ENCODE measurements around the gene TNN.
"Not testable (repeated sequence)": the region's sequence is repeated elsewhere in the genome, so short reads cannot be mapped to it uniquely, and the experiment has no call there.

Gene TNN

DNA sequence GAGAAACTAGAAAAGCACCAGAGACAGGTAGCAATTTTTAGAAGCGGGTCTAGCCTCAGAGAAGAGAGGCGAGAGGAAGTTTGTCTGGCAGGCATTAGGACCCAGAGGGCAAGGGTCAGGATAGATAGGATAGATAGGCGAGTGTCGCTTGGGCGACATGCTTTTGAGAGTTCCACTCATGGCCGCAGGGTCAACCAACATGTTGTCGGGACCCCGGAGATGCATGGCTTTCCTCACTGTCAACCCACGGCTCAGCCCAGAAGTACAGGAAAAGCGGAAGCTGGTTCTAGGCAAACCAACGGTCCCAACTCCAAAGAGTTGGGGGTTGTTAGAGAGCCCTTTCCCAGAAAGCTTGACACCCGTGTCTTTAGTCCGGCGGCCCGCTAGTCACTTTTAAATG, 38.9 kb downstream of the TNN start:
- not testable (repeated sequence) for DNase-seq (ENCODE audit: low read depth in 2 of 2, low spot score in 1 of 2)

GRCh38 chr1:175108331-175108820, 40.7 kb downstream of the TNN start:
- DNase-seq (ENCODE audit: low read depth in 2 of 2, low spot score in 1 of 2): not testable (repeated sequence)

DNA sequence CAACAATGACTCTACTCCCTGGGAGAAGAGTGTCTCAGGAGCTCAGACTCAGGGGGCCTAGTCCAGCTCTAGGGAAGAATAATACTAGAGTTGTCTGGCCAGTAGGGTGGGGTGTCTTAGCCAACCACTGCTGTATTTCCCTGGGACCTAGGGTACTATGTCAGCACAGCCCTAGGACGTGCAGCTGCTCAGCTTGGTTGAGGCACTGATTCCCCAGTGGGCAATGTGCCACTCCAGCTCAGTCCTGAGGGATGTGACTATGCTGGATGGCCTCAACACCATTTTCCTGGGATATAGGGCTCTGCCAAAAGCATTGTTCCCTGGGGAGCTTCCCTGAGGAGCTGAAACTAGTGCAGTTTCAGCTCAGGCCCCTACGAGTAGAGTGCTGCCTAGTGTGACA, 47.4 kb downstream of the TNN start:
- no peak for DNase-seq (ENCODE audit: low read depth in 2 of 2, low spot score in 1 of 2)

- no peak for DNase-seq (ENCODE audit: low read depth in 2 of 2, low spot score in 1 of 2)
Observed at GRCh38 chr1:175116210-175116798, 48.7 kb downstream of the TNN start.

GRCh38 chr1:175116903-175117302, 49.3 kb downstream of the TNN start:
- DNase-seq (ENCODE audit: low read depth in 2 of 2, low spot score in 1 of 2): no peak

DNA sequence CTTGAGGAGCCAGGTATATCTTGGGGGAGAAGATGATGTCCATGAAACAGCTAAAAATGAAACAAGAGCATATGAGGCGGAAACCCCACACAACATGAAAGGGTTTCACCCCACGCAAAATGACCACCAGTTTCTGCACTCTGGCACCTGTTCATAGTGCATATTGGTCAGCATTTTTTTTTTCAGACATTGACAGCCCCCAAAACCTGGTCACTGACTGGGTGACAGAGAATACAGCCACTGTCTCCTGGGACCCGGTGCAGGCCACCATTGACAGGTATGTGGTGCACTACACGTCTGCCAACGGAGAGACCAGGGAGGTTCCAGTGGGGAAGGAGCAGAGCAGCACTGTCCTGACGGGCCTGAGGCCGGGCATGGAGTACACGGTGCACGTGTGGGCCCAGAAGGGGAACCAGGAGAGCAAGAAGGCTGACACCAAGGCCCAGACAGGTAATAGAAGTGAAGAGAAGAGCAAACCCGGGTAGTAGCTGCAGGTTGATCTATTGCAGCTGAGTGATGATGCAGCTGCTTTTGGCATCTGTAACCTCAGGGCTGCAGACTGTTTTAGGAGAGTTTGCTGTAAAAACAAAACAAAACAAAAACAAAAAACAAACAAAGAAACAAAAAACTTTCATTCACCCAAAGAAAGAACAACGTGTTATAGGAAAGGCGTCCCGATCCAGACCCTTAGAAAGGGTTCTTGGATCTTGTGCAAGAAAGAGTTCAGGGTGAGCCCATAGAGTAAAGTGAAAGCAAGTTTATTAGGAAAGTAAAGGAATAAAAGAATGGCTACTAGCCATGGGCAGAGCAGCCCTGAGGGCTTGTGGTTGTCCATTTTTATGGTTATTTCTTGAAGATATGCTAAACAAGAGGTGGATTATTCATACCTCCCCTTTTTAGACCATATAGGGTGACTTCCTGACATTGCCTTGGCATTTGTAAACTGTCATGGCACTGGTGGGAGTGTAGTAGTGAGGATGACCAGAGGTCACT, 51.0 kb downstream of the TNN start:
- DNase-seq (ENCODE audit: low read depth in 2 of 2, low spot score in 1 of 2): no peak

- no peak for DNase-seq (ENCODE audit: low read depth in 2 of 2, low spot score in 1 of 2)
Observed at GRCh38 chr1:175120511-175120910, 52.9 kb downstream of the TNN start.

- no peak for DNase-seq (ENCODE audit: low read depth in 2 of 2, low spot score in 1 of 2)
Observed at GRCh38 chr1:175124861-175125260, 57.2 kb downstream of the TNN start.

DNA sequence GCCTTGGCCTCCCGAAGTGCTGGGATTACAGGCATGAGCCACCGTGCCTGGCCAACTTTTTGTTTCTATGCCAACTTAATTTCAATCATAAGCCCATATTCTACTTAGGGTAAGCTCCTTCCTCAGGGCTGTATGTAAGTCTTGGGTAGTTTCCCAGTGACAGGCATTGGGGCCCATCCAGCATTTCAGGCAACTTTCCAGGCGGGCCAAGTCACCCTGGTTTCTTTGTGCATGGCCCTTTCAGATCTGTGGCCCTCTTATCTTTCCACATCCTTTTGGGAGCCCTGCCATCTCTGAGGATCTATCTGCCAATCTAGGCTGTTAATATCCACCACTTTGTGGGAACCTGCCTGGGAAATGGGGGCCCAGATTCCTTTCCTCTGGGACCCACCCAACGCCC, 58.7 kb downstream of the TNN start:
- no peak for DNase-seq (ENCODE audit: low read depth in 2 of 2, low spot score in 1 of 2)

- no peak for DNase-seq (ENCODE audit: low read depth in 2 of 2, low spot score in 1 of 2)
Observed at GRCh38 chr1:175127565-175127964, 59.9 kb downstream of the TNN start.

DNA sequence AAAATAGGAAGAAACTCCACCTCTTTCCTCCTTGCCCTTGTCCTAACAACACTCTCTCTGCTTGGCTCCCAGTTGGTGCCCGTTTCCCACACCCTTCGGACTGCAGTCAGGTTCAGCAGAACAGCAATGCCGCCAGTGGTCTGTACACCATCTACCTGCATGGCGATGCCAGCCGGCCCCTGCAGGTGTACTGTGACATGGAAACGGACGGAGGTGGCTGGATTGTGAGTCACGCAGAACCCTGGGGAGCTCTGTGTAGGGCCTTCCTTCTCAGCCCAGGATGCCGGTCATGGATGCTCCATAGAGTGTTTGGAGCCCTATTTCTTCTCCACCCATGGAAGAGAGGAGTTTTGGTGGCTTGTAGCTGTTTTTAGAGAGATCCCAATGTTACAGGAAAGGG, 60.9 kb downstream of the TNN start:
- DNase-seq (ENCODE audit: low read depth in 2 of 2, low spot score in 1 of 2): no peak

GRCh38 chr1:175129182-175129581, 61.5 kb downstream of the TNN start:
- no peak for DNase-seq (ENCODE audit: low read depth in 2 of 2, low spot score in 1 of 2)

- no peak for DNase-seq (ENCODE audit: low read depth in 2 of 2, low spot score in 1 of 2)
Observed at GRCh38 chr1:175129644-175129996, 62.0 kb downstream of the TNN start.

DNA sequence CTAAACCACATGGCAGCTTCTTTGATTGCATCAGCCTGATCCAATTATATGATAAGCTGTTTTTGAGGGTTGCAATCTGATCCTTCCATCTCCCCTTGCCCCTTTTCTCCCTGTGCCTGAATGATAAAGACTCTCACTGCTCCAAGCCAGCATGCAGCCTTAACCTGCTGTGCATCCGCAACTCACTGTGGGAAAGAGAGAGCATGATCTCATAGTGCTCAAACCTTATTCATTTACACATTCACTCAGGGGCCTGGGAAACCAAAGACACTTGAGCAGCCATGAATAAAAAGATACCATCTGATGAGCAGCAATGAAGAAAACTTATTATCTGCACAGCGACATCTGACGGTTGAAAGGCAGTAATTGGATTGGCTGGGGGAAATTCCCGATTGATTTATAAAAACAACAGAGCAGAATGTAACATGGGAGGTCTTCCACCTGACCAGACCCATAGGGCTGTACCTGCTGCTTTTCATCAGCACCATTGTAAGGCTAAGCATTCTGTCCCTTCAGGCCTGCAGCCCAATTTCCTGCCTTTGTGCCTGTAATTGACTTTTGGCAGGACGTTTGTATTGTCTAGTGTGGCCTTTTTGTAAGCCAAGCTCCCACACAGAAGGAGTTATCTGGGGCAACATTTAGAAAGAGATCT, 62.5 kb downstream of the TNN start:
- no peak for DNase-seq (ENCODE audit: low read depth in 2 of 2, low spot score in 1 of 2)

DNA sequence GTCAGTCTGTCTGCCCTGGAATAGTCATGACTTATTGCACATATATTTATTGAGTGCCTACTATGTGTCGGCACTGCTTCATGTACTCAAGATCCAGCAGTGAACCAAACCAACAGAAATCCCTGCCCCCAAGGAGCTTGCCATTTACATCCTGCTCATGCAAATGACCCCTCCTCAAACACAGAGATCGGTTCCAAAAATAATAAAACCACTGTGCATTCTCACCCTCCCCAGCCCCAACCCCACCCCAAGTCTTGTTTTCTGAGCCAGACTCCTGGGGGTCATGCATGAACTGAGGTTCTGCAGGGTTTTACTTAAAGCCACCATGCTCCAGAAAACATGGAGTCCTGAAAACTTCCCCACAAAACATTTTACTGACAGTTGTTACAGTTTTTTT, 63.0 kb downstream of the TNN start:
- no peak for DNase-seq (ENCODE audit: low read depth in 2 of 2, low spot score in 1 of 2)

- DNase-seq (ENCODE audit: low read depth in 2 of 2, low spot score in 1 of 2): no peak
Observed at GRCh38 chr1:175131095-175131494, 63.5 kb downstream of the TNN start.

GRCh38 chr1:175132436-175132835, 64.8 kb downstream of the TNN start:
- DNase-seq (ENCODE audit: low read depth in 2 of 2, low spot score in 1 of 2): no peak

- no peak for DNase-seq (ENCODE audit: low read depth in 2 of 2, low spot score in 1 of 2)
Observed at GRCh38 chr1:175133673-175134435, 66.2 kb downstream of the TNN start.

DNA sequence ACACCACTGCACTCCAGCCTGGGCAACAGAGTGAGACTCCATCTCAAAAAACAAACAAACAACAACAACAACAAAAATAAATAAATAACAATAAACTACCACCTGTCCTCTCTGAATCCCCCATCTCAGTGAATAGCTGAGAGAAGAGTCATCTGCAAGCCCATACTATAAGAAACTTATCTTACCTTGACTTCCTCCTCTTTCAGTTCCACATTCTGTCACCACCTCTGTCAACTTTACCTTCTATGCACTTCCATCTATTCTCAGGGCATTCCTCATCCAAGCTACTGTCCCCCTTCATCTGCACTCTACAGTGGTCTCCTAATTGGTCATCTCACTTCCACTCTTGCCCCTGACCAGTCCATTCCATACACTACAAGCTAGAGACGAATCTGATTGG, 66.9 kb downstream of the TNN start:
- no peak for DNase-seq (ENCODE audit: low read depth in 2 of 2, low spot score in 1 of 2)

GRCh38 chr1:175136246-175136645, 68.6 kb downstream of the TNN start:
- DNase-seq (ENCODE audit: low read depth in 2 of 2, low spot score in 1 of 2): no peak

DNA sequence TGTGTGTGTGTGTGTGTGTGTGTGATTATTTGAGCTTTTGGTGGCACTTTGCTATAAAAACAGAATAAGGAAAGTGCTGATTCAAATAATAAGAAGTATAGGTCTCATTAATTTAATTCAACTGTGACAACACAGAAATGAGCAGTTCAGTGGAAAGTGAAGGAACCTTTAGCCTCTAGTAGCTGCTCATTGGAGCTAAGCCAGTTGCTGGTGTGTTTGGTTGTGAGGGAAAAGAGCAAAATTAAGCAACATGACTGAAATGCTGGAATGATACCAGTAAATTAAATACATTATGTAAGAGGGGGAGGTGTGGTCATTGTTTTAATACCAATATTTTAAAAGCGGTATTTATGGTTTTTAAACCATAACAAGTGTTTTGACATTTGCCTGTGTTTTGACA, 69.7 kb downstream of the TNN start:
- DNase-seq (ENCODE audit: low read depth in 2 of 2, low spot score in 1 of 2): no peak
